Pancreas (tissue), 10 donors: ENCODE results near the gene PCGF1. TPM values are rescaled to one million over a fixed set of nuclear protein-coding genes. Genes with fewer than 3 reads are reported as not detected.

Experiments
- ATAC-seq, 4 donors: fragments of 200-7000 bp; cut with Tn5 transposase; one replicate each; pipeline versions ENCODE4 v1.8.0 to v1.9.1; 2020; ENCODE audit warnings: mild to moderate bottlenecking in 4 of 4, moderate library complexity in 4 of 4
- DNase-seq, 6 donors: peaks; one replicate each; pipeline ENCODE4 v3.0.0-alpha.2; 2020
- FAIRE-seq: peaks from 2 replicates; lab custom pipeline; 2012; peaks lifted over from hg19 to GRCh38; lab: Jason Lieb, UNC
- H3K27ac ChIP-seq, 4 donors: fragments of 200-600 bp; sonication (generic); 1 replicate in 3 of 4; 2 replicates in 1 of 4; pipeline versions ENCODE4 v1.5.0 to v1.8.0; 2020
- H3K27me3 ChIP-seq, 4 donors: fragments of 200-600 bp; one replicate each; pipeline ENCODE4 v1.8.0; 2021
- H3K36me3 ChIP-seq, 3 donors: fragments of 200-600 bp; sonication (generic) in 1 of 3; one replicate each; pipeline versions ENCODE4 v1.5.0 to v1.8.0; 2020 to 2021
- H3K4me1 ChIP-seq, 3 donors: fragments of 200-600 bp; one replicate each; pipeline ENCODE4 v1.8.0; 2021
- H3K4me3 ChIP-seq, 4 donors: fragments of 200-600 bp; sonication (generic) in 2 of 4; one replicate each; pipeline versions ENCODE4 v1.5.0 to v1.8.0; 2020 to 2021
- H3K9me3 ChIP-seq, 4 donors: fragments of 200-600 bp; one replicate each; pipeline ENCODE4 v1.8.0; 2021
- CTCF ChIP-seq, 4 donors: fragments of 200-600 bp; sonication (generic) in 3 of 4; IDR thresholded peaks; one replicate each; pipeline versions ENCODE4 v1.5.0 to v1.8.0; 2021; ENCODE audit warnings: antibody characterized with exemption in 4 of 4
- WGBS, 2 donors: extraction: QIAGEN DNeasy Blood & Tissue Kit; methylation state at CpG; one replicate each; pipeline ENCODE4 v1.1.7; 2013; 5-methylcytosine and 5-hydroxymethylcytosine counted together
- intact Hi-C, 3 donors: fragments of 100-400 bp; cut with DNase I; formaldehyde crosslinking; loops; one replicate each; pipeline versions ENCODE4 v1.11.1 to v1.14.2; 2022
- polyA plus RNA-seq, 2 donors: library from polyadenylated mRNA; stranded (reverse); fragments of 200-250 nt; gene quantifications; one replicate each; pipeline ENCODE4 v1.2.3, GENCODE V29; 2013
- total RNA-seq, 6 donors: library from RNA; stranded (reverse); fragmentation: NEBNext Ultra II Directional in 4 of 6; extraction: Animal tissue kit (Norgen Biotek cat#: 25700) in 4 of 6; gene quantifications; one replicate each; pipeline versions ENCODE4 v1.2.1 to v1.2.4, GENCODE V29; 2021 to 2023
- donor health status: healthy with polysubstance abuse.
- donor health status: DM: no; HTN: no; CAD: no; lungs with moderate emphysema.
- donor health status: DM: no; HTN: no; CAD: no.
- donor health status: control.
- donor health status: control.
- donor health status: Bipolar disorder and iron deficiency.
- donor health status: DM: yes; HTN: yes; CAD: no.
- donor health status: DM: no; HTN: no; CAD: no.
- donor health status: DM: no; HTN: no; CAD: no.
- donor health status: DM: yes; HTN: yes; CAD: no.

Gene PCGF1
- total and polyA plus RNA-seq, 8 donors = 8.8 to 16.4 (median 12.4) TPM

GRCh38 chr2:74507926-74508520, 528 bp upstream of the PCGF1 start:
- peak overlapping the region; percentile 91 to 98 (median 94) for H3K27ac ChIP-seq
- DNase-seq (peak in 3 of 6 donors; percentile 43 to 67 (median 63)), FAIRE-seq (no peak), ATAC-seq (peak; percentile 16 to 43 (median 27))
- H3K27me3 ChIP-seq = peaks cover 0 to 11% (median under 1%) of the 10 kb centered on the region in 4 donors
- H3K36me3 ChIP-seq = no peaks in the 10 kb centered on the region
- 7 to 12% methylated on average over 38 of the region's 38 CpGs for WGBS, 2 donors
- H3K9me3 ChIP-seq = no peaks in the 10 kb centered on the region
- H3K4me3 ChIP-seq = peak overlapping the region; percentile 64 to 89 (median 69)
- H3K4me1 ChIP-seq = peaks cover 6 to 29% (median 11%) of the 10 kb centered on the region in 3 donors
- TF ChIP-seq CTCF (IDR thresholded peaks at IDR 0.05) = no peak
- intact Hi-C loops = no loop called here

GRCh38 chr2:74505448-74506246, 1.8 kb downstream of the PCGF1 start:
- H3K4me1 ChIP-seq = peaks cover 6 to 29% (median 11%) of the 10 kb centered on the region in 3 donors
- no peaks in the 10 kb centered on the region for H3K27me3 ChIP-seq
- FAIRE-seq (no peak), ATAC-seq (no peak), DNase-seq (no peak)
- H3K27ac ChIP-seq = no peak overlapping the region
- H3K4me3 ChIP-seq = peak overlapping the region in 2 of 4 donors; percentile 65 to 89
- no peaks in the 10 kb centered on the region for H3K36me3 ChIP-seq
- no peaks in the 10 kb centered on the region for H3K9me3 ChIP-seq
- WGBS, 2 donors = 87 to 93% methylated on average over 14 of the region's 14 CpGs
- TF ChIP-seq CTCF (IDR thresholded peaks at IDR 0.05) = no peak
- intact Hi-C loops = no loop called here

- TF ChIP-seq CTCF (IDR thresholded peaks at IDR 0.05) = no peak
- H3K27ac ChIP-seq = no peak overlapping the region
- H3K9me3 ChIP-seq = no peaks in the 10 kb centered on the region
- 92 to 96% methylated on average over 3 of the region's 3 CpGs for WGBS, 2 donors
- FAIRE-seq = no peak
- H3K36me3 ChIP-seq = no peaks in the 10 kb centered on the region
- no peak for ATAC-seq
- H3K4me1 ChIP-seq = peaks cover 6 to 29% (median 11%) of the 10 kb centered on the region in 3 donors
- H3K27me3 ChIP-seq = peaks cover 0 to under 1% (median 0%) of the 10 kb centered on the region in 4 donors
- H3K4me3 ChIP-seq = no peak overlapping the region
- intact Hi-C loops = no loop called here
- DNase-seq = no peak
Observed at GRCh38 chr2:74504591-74504990, 2.9 kb downstream of the PCGF1 start.

GRCh38 chr2:74503506-74504475, 3.7 kb downstream of the PCGF1 start:
- intact Hi-C loops = no loop called here
- Histone ChIP-seq H3K36me3 (no peaks in the 10 kb centered on the region), H3K4me1 (peaks cover 6 to 33% (median 11%) of the 10 kb centered on the region in 3 donors), H3K9me3 (no peaks in the 10 kb centered on the region), H3K27me3 (peaks cover 0 to 6% (median 0%) of the 10 kb centered on the region in 4 donors), H3K27ac (peak overlapping the region; percentile 23 to 74 (median 48)), H3K4me3 (peak overlapping the region; percentile 38 to 75 (median 52))
- no peak for FAIRE-seq
- WGBS, 2 donors = 61 to 64% methylated on average over 45 of the region's 45 CpGs
- DNase-seq = peak in 2 of 6 donors; percentile 37 to 74
- TF ChIP-seq CTCF (IDR thresholded peaks at IDR 0.05) = no peak
- ATAC-seq = no peak
